Measurements from ENCODE around the gene GPC5. TPM values are rescaled to one million over a fixed set of nuclear protein-coding genes. Genes with fewer than 3 reads are reported as not detected.
A peak's percentile ranks its signal among the peaks of the same experiment; 100 is the strongest.

Gene GPC5
- total RNA-seq, 1 donor from 2014 or later = 10.2 TPM

- H3K27me3 Mint-ChIP-seq (ENCODE audit: unreplicated experiment) = no peaks in the 10 kb centered on the region
- TF ChIP-seq, protein P1, sequence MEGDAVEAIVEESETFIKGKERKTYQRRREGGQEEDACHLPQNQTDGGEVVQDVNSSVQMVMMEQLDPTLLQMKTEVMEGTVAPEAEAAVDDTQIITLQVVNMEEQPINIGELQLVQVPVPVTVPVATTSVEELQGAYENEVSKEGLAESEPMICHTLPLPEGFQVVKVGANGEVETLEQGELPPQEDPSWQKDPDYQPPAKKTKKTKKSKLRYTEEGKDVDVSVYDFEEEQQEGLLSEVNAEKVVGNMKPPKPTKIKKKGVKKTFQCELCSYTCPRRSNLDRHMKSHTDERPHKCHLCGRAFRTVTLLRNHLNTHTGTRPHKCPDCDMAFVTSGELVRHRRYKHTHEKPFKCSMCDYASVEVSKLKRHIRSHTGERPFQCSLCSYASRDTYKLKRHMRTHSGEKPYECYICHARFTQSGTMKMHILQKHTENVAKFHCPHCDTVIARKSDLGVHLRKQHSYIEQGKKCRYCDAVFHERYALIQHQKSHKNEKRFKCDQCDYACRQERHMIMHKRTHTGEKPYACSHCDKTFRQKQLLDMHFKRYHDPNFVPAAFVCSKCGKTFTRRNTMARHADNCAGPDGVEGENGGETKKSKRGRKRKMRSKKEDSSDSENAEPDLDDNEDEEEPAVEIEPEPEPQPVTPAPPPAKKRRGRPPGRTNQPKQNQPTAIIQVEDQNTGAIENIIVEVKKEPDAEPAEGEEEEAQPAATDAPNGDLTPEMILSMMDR (IDR thresholded peaks at IDR 0.05; ENCODE audit: partially characterized antibody, unreplicated experiment) = no peak
- peaks cover 5% of the 10 kb centered on the region for H3K9me3 Mint-ChIP-seq (ENCODE audit: unreplicated experiment)
- H3K4me1 Mint-ChIP-seq (ENCODE audit: low read depth, unreplicated experiment) = peaks cover 20% of the 10 kb centered on the region
- no peak overlapping the region for H3K4me3 Mint-ChIP-seq (ENCODE audit: unreplicated experiment)
- H3K36me3 Mint-ChIP-seq (ENCODE audit: unreplicated experiment) = no peaks in the 10 kb centered on the region
- peak overlapping the region; percentile 49 for H3K27ac Mint-ChIP-seq (ENCODE audit: unreplicated experiment)
- no peak for DNase-seq
Observed at GRCh38 chr13:91904597-91904996, 506.2 kb downstream of the GPC5 start.

GRCh38 chr13:91907398-91907797 is 509.0 kb downstream of the GPC5 start:
- no peak overlapping the region for H3K4me3 Mint-ChIP-seq (ENCODE audit: unreplicated experiment)
- no peaks in the 10 kb centered on the region for H3K36me3 Mint-ChIP-seq (ENCODE audit: unreplicated experiment)
- H3K9me3 Mint-ChIP-seq (ENCODE audit: unreplicated experiment) = peaks cover 4% of the 10 kb centered on the region
- no peak for DNase-seq
- no peaks in the 10 kb centered on the region for H3K27me3 Mint-ChIP-seq (ENCODE audit: unreplicated experiment)
- no peak overlapping the region for H3K27ac Mint-ChIP-seq (ENCODE audit: unreplicated experiment)
- H3K4me1 Mint-ChIP-seq (ENCODE audit: low read depth, unreplicated experiment) = peaks cover 10% of the 10 kb centered on the region
- TF ChIP-seq, protein P1 (IDR thresholded peaks at IDR 0.05; ENCODE audit: partially characterized antibody, unreplicated experiment) = no peak

GRCh38 chr13:91909617-91910016 is 511.2 kb downstream of the GPC5 start:
- Mint-ChIP-seq H3K27me3 (ENCODE audit: unreplicated experiment) (no peaks in the 10 kb centered on the region), H3K9me3 (ENCODE audit: unreplicated experiment) (peaks cover 1% of the 10 kb centered on the region), H3K36me3 (ENCODE audit: unreplicated experiment) (no peaks in the 10 kb centered on the region), H3K4me3 (ENCODE audit: unreplicated experiment) (no peak overlapping the region), H3K27ac (ENCODE audit: unreplicated experiment) (no peak overlapping the region), H3K4me1 (ENCODE audit: low read depth, unreplicated experiment) (peaks cover 5% of the 10 kb centered on the region)
- TF ChIP-seq, protein P1 (IDR thresholded peaks at IDR 0.05; ENCODE audit: partially characterized antibody, unreplicated experiment) = no peak
- DNase-seq = no peak

DNA sequence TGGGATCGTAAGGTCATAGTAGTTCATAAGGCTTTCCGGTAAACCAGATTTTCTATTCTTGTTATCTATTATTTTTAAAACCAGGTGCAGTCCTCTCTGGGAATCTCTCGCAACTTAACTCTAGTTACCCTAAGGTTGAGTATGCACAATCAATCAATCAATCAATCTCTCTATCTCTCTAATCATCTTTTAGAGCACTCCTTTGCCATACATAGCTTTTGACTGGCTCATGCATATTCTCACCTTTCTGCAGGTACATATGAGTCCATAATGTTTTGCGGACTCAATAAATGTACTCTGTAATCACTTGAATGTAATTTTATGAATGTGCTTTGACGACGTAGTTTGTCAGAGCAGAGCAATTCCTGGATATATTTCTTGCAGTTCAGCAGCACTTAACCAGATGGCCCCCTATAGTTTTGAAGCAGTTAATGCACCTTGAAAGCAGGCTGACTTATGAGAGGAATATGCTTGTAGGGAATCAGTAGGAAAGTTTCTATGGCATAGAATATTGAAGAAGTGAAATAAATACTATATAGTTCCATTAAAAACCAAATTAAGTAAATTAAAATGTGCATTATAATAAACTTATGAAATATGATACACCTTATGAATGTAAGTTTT is 524.7 kb downstream of the GPC5 start:
- H3K27ac Mint-ChIP-seq (ENCODE audit: unreplicated experiment) = no peak overlapping the region
- H3K4me3 Mint-ChIP-seq (ENCODE audit: unreplicated experiment) = no peak overlapping the region
- no peaks in the 10 kb centered on the region for H3K4me1 Mint-ChIP-seq (ENCODE audit: low read depth, unreplicated experiment)
- H3K27me3 Mint-ChIP-seq (ENCODE audit: unreplicated experiment) = no peaks in the 10 kb centered on the region
- no peaks in the 10 kb centered on the region for H3K9me3 Mint-ChIP-seq (ENCODE audit: unreplicated experiment)
- no peak for DNase-seq
- H3K36me3 Mint-ChIP-seq (ENCODE audit: unreplicated experiment) = no peaks in the 10 kb centered on the region
- TF ChIP-seq, protein P1 (IDR thresholded peaks at IDR 0.05; ENCODE audit: partially characterized antibody, unreplicated experiment) = peak; percentile 73

GRCh38 chr13:91930687-91931086 is 532.3 kb downstream of the GPC5 start:
- Mint-ChIP-seq H3K36me3 (ENCODE audit: unreplicated experiment) (no peaks in the 10 kb centered on the region), H3K27ac (ENCODE audit: unreplicated experiment) (no peak overlapping the region), H3K4me1 (ENCODE audit: low read depth, unreplicated experiment) (no peaks in the 10 kb centered on the region), H3K4me3 (ENCODE audit: unreplicated experiment) (no peak overlapping the region), H3K9me3 (ENCODE audit: unreplicated experiment) (no peaks in the 10 kb centered on the region), H3K27me3 (ENCODE audit: unreplicated experiment) (no peaks in the 10 kb centered on the region)
- TF ChIP-seq, protein P1 (IDR thresholded peaks at IDR 0.05; ENCODE audit: partially characterized antibody, unreplicated experiment) = no peak
- DNase-seq = no peak

All from glutamatergic neuron (in vitro differentiated cells).